A549 (cell line): ENCODE measurements around the gene CRYGB.

Source experiments
- CHD2 ChIP-seq: fragments of 150-350 bp; IDR thresholded peaks from 2 replicates; pipeline ENCODE4 v1.6.1; 2014; ENCODE audit warnings: low read length; ENCODE audit not compliant: partially characterized antibody
- CTCF ChIP-seq: fragments of >200 bp; sonication (Bioruptor Twin); formaldehyde crosslinking; IDR thresholded peaks from 3 replicates; pipeline ENCODE4 v1.5.1; 2016
- EP300 ChIP-seq, 2 experiments: fragments of >200 bp; sonication (Bioruptor Twin); formaldehyde crosslinking; IDR thresholded peaks; 2 replicates in 1 of 2; 3 replicates in 1 of 2; pipeline ENCODE4 v1.6.1; 2016 to 2017
- ESRRA ChIP-seq: fragments of 150-350 bp; IDR thresholded peaks from 2 replicates; pipeline ENCODE4 v1.6.1; 2014; ENCODE audit warnings: mild to moderate bottlenecking, low read length, borderline replicate concordance
- JUN ChIP-seq, 2 experiments: fragments of >200 bp; sonication (Bioruptor Twin); formaldehyde crosslinking; IDR thresholded peaks; 2 replicates in 1 of 2; 3 replicates in 1 of 2; pipeline ENCODE4 v1.6.1; 2016 to 2017
- MYC ChIP-seq: IDR thresholded peaks from 2 replicates; pipeline ENCODE4 v1.6.1; 2012; ENCODE audit warnings: mild to moderate bottlenecking, inconsistent platforms, low read length, improper control_type of control experiment, borderline replicate concordance
- POLR2A ChIP-seq: IDR thresholded peaks from 2 replicates; pipeline ENCODE4 v1.6.1; 2012; ENCODE audit warnings: mild to moderate bottlenecking, low read length
- POLR2AphosphoS2 ChIP-seq: conservative IDR thresholded peaks from 2 replicates; pipeline ENCODE4 v1.6.1; 2012; ENCODE audit warnings: low read length, improper control_type of control experiment, inconsistent platforms
- RAD21 ChIP-seq, 2 experiments: fragments of >200 bp in 1 of 2; sonication (Bioruptor Twin) in 1 of 2; formaldehyde crosslinking in 1 of 2; IDR thresholded peaks in 1 of 2; conservative IDR thresholded peaks in 1 of 2; 2 replicates in 1 of 2; 3 replicates in 1 of 2; pipeline ENCODE4 v1.6.1; 2012 to 2018; ENCODE audit warnings: inconsistent platforms in 1 of 2
- RCOR1 ChIP-seq: fragments of 150-350 bp; IDR thresholded peaks from 2 replicates; pipeline ENCODE4 v1.6.1; 2014; ENCODE audit warnings: antibody characterized with exemption, low read length, low read depth
- REST ChIP-seq: fragments of 200-600 bp; sonication (generic); IDR thresholded peaks from 2 replicates; pipeline ENCODE4 v1.6.1; 2016; ENCODE audit warnings: antibody characterized with exemption, mild to moderate bottlenecking, moderate library complexity
- SMC3 ChIP-seq: fragments of >200 bp; sonication (Bioruptor Twin); formaldehyde crosslinking; IDR thresholded peaks from 3 replicates; pipeline ENCODE4 v1.6.1; 2018; ENCODE audit warnings: inconsistent platforms
- SREBF2 ChIP-seq: fragments of 450-650 bp; IDR thresholded peaks from 2 replicates; pipeline ENCODE4 v1.6.1; 2014; ENCODE audit warnings: mild to moderate bottlenecking, moderate library complexity
- USF2 ChIP-seq: fragments of 450-650 bp; IDR thresholded peaks from 2 replicates; pipeline ENCODE4 v1.6.1; 2014; ENCODE audit warnings: antibody characterized with exemption

- no peak for TF ChIP-seq EP300 (IDR thresholded peaks at IDR 0.05)
- no peak for TF ChIP-seq CTCF
- no peak for TF ChIP-seq REST
- no peak for TF ChIP-seq USF2
- no peak for TF ChIP-seq SREBF2
- no peak for TF ChIP-seq SMC3
- no peak for TF ChIP-seq RCOR1
- no peak for TF ChIP-seq CHD2
- TF ChIP-seq ESRRA: no peak
- no peak for TF ChIP-seq POLR2A
- TF ChIP-seq POLR2AphosphoS2: no peak
- no peak for TF ChIP-seq MYC
- no peak for TF ChIP-seq RAD21 (conservative IDR thresholded peaks at IDR 0.05 in 1 of 2, IDR thresholded peaks at IDR 0.05 in 1 of 2)
- TF ChIP-seq JUN (IDR thresholded peaks at IDR 0.05): no peak
Observed at GRCh38 chr2:208189810-208190503, 44.0 kb upstream of the CRYGB start, which contains the start of gene C2orf80.
